GM12873 (cell line): ENCODE data around the gene WDSUB1.

Source experiments
- TF ChIP-seq, protein P1 (sequence below): IDR thresholded peaks from 2 replicates; pipeline ENCODE4 v1.5.1; 2012; ENCODE audit warnings: low read depth, mild to moderate bottlenecking, moderate library complexity, low read length, control low read depth; ENCODE audit not compliant: insufficient read depth; ENCODE audit errors: missing control alignments

Gene WDSUB1

DNA sequence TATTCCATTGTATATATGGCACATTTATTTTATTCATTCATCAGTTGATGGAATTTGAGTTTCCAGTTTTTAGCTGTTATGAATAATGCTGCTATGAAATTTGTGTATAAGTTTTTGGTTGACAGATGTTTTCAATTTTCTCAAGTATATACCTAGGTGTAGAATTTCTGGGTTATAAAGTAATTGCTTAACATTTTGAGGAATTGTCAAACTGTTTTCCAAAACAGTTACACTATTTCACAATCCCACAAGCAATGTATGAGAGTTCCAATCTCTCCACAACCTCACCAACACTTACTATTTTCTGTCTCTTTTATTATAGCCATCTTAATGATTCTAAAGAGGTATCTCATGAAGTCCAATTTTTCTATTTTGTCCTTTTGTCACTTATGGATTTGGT, 12.5 kb upstream of the WDSUB1 start:
- TF ChIP-seq, protein P1, sequence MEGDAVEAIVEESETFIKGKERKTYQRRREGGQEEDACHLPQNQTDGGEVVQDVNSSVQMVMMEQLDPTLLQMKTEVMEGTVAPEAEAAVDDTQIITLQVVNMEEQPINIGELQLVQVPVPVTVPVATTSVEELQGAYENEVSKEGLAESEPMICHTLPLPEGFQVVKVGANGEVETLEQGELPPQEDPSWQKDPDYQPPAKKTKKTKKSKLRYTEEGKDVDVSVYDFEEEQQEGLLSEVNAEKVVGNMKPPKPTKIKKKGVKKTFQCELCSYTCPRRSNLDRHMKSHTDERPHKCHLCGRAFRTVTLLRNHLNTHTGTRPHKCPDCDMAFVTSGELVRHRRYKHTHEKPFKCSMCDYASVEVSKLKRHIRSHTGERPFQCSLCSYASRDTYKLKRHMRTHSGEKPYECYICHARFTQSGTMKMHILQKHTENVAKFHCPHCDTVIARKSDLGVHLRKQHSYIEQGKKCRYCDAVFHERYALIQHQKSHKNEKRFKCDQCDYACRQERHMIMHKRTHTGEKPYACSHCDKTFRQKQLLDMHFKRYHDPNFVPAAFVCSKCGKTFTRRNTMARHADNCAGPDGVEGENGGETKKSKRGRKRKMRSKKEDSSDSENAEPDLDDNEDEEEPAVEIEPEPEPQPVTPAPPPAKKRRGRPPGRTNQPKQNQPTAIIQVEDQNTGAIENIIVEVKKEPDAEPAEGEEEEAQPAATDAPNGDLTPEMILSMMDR, result no peak

DNA sequence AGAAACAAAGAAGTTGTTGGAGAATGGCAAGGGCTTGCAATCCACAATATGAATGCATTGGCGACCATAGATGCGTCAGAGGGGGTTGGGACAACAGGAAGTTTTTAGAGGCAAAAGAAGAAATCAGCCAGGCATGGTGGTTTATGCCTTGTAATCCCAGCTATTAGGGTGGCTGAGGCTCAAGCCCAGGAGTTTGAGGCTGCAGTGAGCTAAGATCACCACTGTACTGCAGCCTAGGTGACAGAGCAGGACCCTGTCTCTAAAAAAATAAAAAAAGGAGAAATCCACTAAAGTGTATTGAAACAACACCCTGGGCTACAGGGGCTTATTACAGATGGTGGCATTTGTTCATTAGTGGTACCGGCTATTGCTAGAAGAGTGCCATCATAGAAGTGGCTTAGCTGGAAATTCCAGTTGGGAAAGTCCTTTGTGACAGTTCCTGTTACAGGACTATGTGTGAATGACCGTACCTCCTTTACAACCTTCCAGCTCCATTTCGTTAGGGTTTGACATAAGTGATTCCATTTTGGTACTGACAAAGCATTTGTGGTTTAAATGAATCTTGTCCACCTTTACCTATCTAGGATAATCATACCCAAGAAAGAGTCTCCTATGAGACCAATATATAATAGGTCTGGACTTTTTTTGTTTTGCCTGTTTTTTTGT, 10.7 kb upstream of the WDSUB1 start:
- TF ChIP-seq, protein P1, result peak; percentile 2

DNA sequence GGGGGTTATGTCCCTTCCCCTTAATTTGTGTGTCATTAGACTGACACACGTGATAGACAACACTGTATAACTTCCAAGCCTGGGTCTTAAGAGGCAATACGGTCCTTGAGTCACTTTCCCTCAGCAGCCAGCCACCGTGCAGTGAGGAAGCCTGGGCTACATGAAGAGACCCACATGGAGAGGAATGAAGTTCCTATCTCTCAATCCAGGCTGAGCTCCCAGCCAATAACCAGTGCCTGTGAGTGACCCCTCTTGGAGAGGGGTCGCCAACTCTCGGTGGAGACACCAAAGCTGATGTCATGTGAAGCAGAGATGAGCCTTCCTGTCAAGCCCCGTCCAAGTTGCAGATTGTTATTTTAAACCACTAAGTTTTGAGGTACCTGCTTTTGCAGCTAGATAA, 5.7 kb upstream of the WDSUB1 start:
- TF ChIP-seq, protein P1, result no peak

DNA sequence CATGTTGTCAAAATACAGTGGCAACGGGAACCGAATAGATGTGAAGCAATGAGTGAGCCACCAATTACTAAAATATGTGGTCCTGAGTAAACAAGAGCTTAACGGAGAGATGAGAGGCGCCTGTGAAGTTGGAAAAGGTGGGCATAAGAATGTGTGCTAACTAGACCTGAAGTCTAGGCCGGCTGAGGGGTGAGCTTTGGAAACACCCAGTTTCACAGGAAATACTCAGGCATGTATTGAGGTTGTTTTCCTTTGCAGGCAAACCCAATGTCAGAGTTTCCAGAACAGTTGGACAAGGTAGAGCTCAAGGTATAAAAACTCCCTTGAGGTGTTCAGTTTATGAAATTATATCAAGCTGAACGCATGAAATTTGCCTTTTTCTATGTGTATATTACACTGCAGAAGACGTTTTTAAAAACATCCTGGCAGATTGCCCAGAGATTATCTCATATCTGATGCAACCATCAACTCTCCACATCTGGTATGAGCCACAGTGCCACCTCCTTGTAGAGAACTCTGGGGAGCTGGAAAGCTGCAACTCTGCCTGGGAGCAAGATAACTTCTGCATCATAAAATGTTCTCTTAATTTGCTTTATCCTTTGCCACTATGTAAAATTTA, 3.9 kb upstream of the WDSUB1 start:
- TF ChIP-seq, protein P1, result no peak

DNA sequence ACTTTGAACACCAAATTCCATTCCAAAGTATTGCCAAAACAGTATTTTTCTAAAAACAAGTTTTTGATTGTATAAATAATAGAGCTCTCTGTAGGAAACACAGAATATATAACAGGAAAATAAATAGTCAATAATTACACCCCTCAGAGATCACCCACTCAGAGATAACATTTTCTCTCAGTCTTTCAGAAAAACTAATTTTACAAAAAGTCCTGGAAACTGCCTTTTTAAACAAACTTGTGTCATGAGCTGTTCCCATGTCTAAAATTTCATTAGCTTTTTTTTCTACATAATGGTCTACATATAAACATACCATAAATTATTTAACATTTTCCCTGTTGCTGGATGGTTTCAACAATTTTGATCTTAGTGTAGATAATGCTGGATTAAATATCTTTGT, 1.2 kb upstream of the WDSUB1 start:
- TF ChIP-seq, protein P1, result no peak

DNA sequence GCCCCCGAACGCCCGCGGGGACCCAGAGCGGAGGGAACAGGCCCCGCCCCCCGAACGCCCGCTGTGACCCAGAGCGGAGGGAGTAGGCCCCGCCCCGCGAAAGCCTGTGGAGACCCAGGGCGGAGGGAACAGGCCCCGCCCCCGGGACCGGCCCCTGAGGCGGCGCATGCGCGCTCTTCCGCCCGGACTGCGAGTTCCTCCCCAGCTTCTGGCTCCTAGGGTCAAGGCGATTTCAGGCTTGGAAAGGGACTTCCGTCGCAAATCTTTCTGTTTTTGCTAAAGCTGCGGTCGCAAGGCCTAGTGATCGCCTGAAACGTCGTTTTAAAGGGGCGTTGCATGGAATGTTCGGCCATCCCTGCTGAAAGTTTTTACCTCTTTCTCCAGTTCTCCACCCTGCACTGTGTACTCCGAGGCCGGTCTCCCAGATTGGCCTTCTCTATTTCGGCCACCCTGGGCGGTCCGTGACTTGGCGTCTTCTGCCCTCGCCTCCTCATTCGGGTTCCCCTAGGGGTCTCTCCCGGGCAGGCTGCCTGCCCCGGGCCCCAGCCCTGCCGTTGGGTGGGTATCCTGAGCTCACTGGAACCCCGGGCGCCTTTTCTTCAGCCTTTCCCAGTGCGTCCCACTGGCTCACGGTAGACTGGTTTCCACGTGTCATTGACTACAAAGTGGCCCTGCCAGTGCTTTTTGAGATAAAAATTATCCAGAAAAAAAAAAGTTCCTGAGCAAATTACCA, 372 bp upstream of the WDSUB1 start:
- TF ChIP-seq, protein P1, result no peak

DNA sequence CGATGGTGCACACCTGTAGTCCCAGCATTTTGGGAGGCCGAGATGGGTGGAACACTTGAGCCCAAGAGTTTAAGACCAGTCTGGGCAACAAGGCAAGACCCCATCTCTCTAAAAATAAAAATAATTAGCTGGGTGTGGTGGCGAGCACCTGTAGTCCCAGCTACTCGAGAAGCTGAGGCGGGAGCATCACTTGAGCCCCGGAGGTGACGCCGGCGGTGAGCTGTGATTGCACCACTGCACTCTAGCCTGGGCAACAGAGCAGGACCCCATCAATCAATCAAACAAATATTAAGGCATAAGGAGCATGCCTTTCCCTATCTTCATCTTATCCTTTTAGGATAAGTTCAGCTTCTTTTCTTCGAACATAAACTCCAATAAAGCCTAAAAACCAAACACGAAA, 1.1 kb downstream of the WDSUB1 start:
- TF ChIP-seq, protein P1, result no peak
